NCI-H82 treated with DMSO at 0.1 percent for 48 hours (cell line): Measurements from ENCODE around the gene DOCK11.
"Not testable (repeated sequence)": the region's sequence is repeated elsewhere in the genome, so short reads cannot be mapped to it uniquely, and the experiment has no call there.

Experiments used
- DNase-seq: peaks from one replicate; lab custom pipeline; 2025; ENCODE audit not compliant: unreplicated experiment; lab: John Stamatoyannopoulos, UW

DOCK11 gene

DNA sequence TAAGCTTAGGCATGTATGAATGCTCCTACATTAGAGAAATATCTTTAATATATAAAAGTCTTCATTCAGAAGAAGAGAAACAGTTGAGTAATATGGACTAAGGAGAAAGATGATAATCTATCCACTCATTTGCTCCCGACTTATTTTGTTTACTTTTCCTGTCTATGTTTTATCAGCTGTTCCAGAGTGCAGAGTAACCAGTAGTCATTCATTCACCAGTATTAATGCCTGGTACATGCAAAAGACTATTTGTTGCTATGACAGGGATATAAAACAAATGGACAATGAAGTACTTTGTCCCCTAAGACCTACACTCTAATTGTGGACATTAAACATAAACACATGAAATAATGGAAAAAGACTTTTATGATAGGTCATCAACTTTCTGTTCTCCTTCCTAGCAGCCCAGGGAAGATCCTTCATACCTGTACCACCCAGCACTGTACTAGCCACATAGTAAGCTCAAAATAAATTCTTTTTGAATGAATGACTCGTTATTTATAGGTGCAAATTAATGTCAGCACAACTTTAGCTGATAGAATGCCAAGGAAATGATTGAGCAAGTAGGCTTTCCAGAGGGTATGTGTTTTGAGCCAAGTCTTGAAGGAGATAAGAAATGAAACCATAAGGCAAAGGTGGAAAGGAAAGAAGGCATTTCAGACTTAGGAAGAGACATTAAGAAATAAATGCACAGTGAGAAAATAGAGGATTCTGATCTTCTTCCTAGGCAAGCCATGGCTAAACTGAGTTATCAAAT, 186.8 kb downstream of the DOCK11 start:
- no peak for DNase-seq

GRCh38 chrX:118685393-118685792, 189.8 kb downstream of the DOCK11 start:
- DNase-seq = no peak

- DNase-seq = no peak
These were observed 193.3 kb downstream of the DOCK11 start for GRCh38 chrX:118688935-118689334.

DNA sequence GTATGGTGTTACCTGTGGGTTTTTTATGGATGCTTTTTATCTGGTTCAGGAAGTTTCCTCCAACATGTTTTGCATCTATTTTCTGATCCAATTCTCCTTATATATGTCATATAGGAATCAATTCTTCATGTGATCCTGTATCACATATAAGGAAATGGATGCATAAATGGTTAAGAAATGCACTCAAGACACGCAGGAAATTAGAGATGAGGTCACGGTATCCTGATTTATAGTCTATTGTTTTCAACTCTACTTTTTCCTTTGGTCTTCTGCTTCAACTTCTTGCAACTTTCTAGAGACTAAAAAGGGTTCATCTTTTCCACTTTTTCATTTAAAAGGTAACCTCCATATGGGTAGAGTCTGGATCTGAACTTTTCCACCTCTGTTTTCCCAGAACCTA, 198.2 kb downstream of the DOCK11 start:
- DNase-seq = no peak

DNA sequence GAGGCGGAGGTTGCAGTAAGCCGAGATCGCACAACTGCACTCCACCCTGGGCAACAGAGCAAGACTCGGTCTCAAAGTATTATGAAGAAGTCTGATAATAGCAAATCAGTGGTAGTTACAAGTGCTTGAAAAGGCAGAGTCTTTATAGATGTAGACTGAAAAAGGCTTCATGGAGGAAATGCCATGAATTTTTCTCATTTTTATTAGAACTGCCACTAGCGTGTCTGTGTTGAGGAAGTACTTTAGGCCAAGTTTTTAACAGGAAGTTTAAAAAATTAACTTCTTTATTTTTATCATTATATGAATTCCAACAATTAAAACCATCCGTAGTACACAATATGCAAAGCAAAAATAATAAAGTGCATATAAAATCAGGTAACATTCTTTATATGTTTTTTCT, 199.0 kb downstream of the DOCK11 start:
- DNase-seq = no peak

DNA sequence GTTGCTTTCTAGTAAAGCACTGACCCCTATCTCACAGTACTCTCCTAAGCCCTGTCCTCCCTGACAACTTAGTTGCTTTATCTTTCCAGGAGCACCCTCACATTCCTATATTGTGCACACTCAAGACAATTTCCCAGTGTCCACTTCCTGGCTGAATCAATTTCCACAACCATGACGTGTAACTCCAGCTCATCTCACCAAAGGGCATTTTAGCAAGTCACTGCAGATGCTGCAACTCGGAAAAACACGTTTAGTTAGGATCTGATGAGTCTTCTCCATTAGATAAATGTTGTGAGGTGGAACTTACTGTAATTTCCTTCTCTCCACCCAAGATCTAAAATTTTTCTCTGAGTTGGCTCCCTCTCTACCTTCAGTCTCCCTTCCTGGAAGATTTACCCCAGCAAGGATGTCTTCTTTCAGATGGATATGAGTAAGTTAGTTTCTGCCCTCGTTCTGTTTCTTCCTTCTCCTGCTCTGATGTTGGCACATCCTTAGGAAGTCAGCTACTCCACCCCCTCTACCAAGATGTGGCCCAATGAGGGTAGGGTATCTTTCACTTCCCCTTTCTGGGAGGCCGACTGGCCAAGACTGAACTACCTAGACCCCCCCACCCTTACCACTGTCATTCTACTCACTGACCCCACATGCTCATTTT, 203.0 kb downstream of the DOCK11 start:
- no peak for DNase-seq

DNA sequence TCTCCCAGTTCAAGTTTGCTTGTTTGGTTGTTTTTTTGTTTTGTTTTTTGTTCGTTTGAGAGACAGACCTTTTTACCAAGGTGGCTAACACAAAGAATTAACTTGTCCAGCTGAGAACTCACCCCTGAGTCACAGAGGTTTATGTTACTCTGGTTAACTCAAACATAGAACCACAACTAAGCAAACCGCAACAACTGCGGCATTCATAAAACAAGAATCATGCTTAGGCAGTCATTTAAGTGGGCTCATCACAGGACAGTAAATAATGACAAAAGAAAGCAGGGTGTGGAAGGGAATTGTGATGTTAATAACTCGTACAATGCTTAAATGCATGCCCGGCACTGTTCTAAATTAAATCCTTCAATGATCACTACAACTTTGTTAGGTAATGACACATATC, 207.1 kb downstream of the DOCK11 start:
- no peak for DNase-seq

DNA sequence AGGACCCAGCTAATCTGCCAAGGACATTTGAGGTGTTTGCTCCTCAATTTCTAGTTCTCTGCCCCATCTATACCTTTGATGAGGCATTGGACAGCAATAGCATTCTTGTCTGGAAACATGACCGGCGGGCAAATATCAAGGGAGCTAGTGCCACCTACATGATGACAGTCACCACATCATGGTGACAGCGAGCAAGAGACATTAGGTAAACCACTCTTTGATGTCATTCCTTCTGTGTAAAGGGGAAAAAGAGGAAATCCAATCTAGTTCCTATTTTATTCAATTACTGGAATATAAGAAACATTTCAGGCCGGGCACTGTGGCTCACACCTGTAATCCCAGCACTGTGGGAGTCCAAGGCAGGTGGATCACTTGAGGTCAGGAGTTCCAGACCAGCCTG, 211.1 kb downstream of the DOCK11 start:
- DNase-seq = no peak

- DNase-seq = no peak
These were observed 218.9 kb downstream of the DOCK11 start for GRCh38 chrX:118714521-118714920.

DNA sequence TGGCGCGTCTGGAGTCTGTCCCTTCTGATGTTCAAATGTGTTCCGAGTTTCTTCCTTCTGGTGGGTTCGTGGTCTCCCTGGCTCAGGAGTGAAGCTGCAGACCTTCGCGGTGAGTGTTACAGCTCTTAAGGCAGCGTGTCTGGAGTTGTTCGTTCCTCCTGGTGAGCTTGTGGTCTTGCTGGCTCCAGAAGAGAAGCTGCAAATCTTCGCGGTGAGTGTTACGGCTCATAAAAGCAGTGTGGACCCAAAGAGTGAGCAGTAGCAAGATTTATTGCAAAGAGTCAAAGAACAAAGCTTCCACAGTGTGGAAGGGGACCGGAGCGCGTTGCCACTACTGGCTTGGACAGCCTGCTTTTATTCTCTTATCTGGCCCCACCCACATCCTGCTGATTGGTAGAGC, 220.3 kb downstream of the DOCK11 start:
- not testable (repeated sequence) for DNase-seq

DNA sequence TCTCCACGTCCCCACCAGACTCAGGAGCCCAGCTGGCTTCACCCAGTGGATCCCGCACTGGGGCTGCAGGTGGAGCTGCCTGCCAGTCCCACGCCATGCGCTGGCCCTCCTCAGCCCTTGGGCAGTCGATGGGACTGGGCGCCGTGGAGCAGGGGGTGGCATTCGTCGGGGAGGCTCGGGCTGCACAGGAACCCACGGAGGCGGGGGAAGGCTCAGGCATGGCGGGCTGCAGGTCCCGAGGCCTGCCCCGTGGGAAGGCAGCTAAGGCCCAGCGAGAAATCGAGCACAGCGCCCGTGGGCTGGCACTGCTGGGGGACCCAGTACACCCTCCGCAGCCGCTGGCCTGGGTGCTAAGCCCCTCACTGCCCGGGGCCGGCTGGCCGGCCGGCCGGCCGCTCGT, 221.2 kb downstream of the DOCK11 start:
- not testable (repeated sequence) for DNase-seq

DNA sequence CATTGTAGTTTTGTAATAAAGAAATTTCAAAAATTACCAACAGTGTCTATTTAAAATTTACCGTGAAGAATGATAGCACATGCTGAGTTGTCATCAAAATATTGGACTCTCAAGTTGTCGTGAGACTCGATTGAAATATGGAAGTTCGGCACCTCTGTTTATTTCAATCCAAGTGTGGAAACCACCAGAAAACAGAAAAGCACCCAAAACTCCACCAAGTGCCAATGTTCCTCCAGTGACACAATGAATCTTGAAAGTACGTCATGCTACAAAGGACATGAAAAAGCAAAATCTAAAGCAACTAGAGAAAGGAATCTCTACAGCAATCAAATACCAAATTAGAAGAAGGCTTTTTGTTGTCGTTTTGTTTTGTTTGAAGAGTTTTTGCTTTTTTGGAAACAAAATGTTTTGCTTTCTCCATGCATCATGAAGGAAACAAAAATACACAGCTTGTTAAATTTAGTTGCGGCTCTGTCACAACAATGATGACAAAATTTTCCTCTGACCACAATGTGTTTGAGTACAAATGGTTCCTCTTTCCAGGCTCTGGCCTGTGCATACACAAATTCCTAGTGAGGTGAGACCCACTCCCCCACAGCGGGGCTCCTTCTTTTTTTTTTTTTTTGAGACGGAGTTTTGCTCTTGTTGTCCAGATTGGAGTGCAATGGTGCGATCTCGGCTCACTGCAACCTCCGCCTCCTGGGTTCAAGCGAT, 222.2 kb downstream of the DOCK11 start:
- no peak for DNase-seq

DNA sequence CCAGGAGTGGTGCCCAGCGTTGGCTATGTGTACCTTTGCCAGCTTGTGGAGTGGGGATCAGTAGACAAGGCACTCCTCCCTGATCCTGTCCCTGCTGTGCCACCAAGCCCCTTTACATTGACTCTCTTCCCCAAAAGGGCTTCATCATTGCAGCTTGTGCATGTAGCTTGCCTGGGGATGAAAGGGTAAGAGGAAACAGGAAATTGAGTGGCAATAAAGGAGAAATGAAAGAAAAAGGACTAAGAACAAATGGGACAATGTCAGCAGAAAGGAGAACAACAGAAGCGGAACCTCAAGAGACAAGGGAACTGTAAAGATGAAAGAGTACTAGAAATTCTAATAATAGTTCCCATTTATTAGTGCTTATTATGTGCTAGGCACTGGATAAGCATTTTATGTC, 223.1 kb downstream of the DOCK11 start:
- DNase-seq = no peak

- no peak for DNase-seq
These were observed 224.6 kb downstream of the DOCK11 start for GRCh38 chrX:118720058-118720707.

DNA sequence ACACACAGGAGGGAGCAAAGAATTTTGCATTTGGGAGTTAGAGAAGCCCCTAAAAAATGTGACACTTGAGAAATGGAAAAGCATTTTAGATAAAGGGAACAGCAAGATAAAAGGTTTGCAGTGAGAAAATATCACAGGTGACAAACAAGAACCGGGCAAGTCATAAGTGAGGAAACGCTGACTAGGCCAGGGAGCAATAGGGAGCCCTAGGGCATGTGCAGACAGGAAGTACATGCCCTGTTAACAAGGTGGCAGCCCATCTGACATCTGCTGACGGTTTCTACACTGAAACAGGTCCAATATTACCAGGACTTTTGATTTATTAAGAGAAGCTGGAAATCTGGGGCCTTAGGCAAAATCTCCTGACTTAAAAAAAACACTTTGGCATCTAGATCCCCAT, 227.8 kb downstream of the DOCK11 start:
- no peak for DNase-seq

GRCh38 chrX:118724365-118724764, 228.8 kb downstream of the DOCK11 start:
- DNase-seq = no peak

DNA sequence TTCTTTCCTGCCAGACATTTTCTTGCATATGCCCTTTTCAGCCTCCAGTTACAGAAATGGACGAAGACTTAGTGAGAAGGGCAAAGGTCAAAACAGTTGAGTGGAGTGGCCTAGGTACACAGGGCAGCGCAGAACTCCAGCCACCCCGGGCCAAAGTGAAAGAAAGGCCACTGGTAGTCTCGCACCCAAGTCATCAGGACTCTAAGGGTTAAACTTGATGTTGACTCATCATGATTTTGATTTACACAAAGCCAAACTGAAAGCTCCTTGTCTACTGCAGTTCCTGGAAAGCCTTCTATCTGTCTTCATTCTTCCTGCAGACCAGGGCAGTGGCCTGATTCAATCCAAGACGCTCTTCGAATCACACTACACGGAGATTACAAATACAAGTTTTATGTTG, 229.2 kb downstream of the DOCK11 start:
- DNase-seq = no peak

DNA sequence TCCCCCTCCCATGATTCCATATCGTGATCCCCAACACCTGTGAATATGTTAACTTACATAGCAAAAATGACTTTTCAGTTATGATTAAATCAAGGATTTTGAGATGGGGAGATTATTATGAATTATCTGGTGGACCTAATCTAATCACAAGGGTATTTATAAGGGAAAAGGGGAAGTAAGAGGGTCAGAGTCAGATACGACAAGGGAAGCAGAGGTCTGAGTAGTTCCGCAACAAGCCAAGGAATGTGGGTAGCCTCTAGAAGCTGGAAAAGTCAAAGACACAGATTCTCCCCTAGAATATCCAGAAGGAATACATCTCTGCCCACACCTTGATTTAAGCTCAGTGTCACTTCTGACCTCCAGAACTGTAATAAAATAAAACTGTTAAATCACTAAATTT, 230.8 kb downstream of the DOCK11 start:
- DNase-seq = no peak

DNA sequence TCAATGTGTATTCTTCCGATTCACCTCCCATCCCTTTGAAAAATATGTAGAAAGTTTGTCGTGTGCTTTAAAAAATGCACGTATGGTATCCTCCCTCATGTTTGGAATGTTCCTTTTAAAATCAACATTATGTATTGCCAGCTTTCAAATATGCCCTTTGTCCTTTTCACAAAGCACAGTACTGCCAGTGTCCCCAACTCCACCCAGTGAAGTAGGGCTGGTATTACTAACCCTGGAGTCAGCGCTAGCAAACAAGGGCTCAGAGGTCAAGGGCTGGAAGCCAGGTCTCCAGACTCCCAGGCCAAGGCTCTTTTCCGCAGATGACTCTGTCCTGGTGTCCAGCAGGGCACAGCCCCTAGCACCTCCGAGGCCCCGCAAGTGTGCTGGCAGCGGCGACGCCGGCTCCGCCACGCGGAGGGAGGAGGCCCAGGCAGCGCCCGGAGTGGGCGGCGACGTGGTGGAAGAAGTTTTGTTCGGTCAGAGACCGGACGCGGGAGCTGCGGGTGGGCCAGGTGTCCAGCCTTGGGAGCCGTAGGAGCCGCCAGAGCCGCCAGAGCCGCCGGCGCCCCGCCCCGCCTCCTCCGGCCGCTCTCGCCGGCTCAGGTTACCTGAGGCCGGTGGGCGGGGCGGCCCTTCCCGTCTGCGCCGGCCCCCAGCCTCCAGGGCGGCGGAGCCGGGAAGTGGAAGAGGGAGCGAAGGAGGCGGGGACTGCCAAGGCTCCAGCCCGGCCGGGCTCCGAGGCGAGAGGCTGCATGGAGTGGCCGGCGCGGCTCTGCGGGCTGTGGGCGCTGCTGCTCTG, 231.5 kb downstream of the DOCK11 start, which contains the start of gene IL13RA1:
Gene IL13RA1 (plus strand): TSS at position 720 of the 799 bp plus-strand sequence. CDS start 33 bp downstream, at position 753.
- peak; percentile 56 for DNase-seq

- DNase-seq = no peak
These were observed 232.2 kb downstream of the DOCK11 start for GRCh38 chrX:118727686-118728339.
